HUES48 (cell line): ENCODE measurements around the gene GALNT9.
A peak's percentile ranks its signal among the peaks of the same experiment; 100 is the strongest.

Source experiments
- H3K27ac ChIP-seq: one replicate; pipeline ENCODE4 v1.7.0; 2013; ENCODE audit warnings: low read depth, low read length, inconsistent platforms
- H3K27me3 ChIP-seq: 2 replicates; pipeline ENCODE4 v1.6.1; 2013; ENCODE audit warnings: mild to moderate bottlenecking, low read length; ENCODE audit not compliant: control insufficient read depth, insufficient read depth
- H3K36me3 ChIP-seq: 2 replicates; pipeline ENCODE4 v1.6.1; 2013; ENCODE audit warnings: low read length; ENCODE audit not compliant: control insufficient read depth, insufficient read depth
- H3K4me1 ChIP-seq: 2 replicates; pipeline ENCODE4 v1.6.1; 2013; ENCODE audit warnings: mild to moderate bottlenecking, low read length; ENCODE audit not compliant: control insufficient read depth, insufficient read depth
- H3K4me3 ChIP-seq: 2 replicates; pipeline ENCODE4 v1.5.1; 2013; ENCODE audit warnings: mild to moderate bottlenecking, low read depth, low read length
- H3K9ac ChIP-seq: 2 replicates; pipeline ENCODE4 v1.6.1; 2013; ENCODE audit warnings: mild to moderate bottlenecking, low read depth, low read length, moderate library complexity
- H3K9me3 ChIP-seq: 2 replicates; pipeline ENCODE4 v1.6.1; 2013; ENCODE audit warnings: low read length; ENCODE audit not compliant: control insufficient read depth, insufficient read depth

GALNT9 gene

GRCh38 chr12:132190834-132191500, 138.4 kb downstream of the GALNT9 start:
- H3K4me3 ChIP-seq: no peak overlapping the region
- H3K9ac ChIP-seq: no peak overlapping the region
- no peaks in the 10 kb centered on the region for H3K36me3 ChIP-seq
- H3K27ac ChIP-seq: no peak overlapping the region
- H3K9me3 ChIP-seq: peaks cover 9% of the 10 kb centered on the region
- peaks cover 71% of the 10 kb centered on the region for H3K27me3 ChIP-seq
- H3K4me1 ChIP-seq: no peaks in the 10 kb centered on the region

- Histone ChIP-seq H3K4me1 (no peaks in the 10 kb centered on the region), H3K27me3 (peaks cover 79% of the 10 kb centered on the region), H3K9ac (0 out of 2 replicates have a peak overlapping the region, but pooled peaks have one; percentile 34), H3K4me3 (peak overlapping the region; percentile 76), H3K9me3 (peaks cover 11% of the 10 kb centered on the region), H3K36me3 (no peaks in the 10 kb centered on the region), H3K27ac (no peak overlapping the region)
Measured at GRCh38 chr12:132190012-132190755, 139.2 kb downstream of the GALNT9 start.

- Histone ChIP-seq H3K4me1 (no peaks in the 10 kb centered on the region), H3K9ac (0 out of 2 replicates have a peak overlapping the region, but pooled peaks have one; percentile 34), H3K4me3 (peak overlapping the region; percentile 76), H3K36me3 (no peaks in the 10 kb centered on the region), H3K9me3 (peaks cover 11% of the 10 kb centered on the region), H3K27me3 (peaks cover 84% of the 10 kb centered on the region), H3K27ac (no peak overlapping the region)
Measured at GRCh38 chr12:132189378-132190011, 139.9 kb downstream of the GALNT9 start.

- Histone ChIP-seq H3K27ac (no peak overlapping the region), H3K4me1 (no peaks in the 10 kb centered on the region), H3K4me3 (peak overlapping the region; percentile 76), H3K36me3 (no peaks in the 10 kb centered on the region), H3K9me3 (peaks cover 9% of the 10 kb centered on the region), H3K27me3 (peaks cover 89% of the 10 kb centered on the region), H3K9ac (no peak overlapping the region)
Measured at GRCh38 chr12:132188916-132189325, 140.5 kb downstream of the GALNT9 start.

GRCh38 chr12:132188451-132188901, 140.9 kb downstream of the GALNT9 start:
- Histone ChIP-seq H3K4me3 (no peak overlapping the region), H3K27ac (no peak overlapping the region), H3K9me3 (peaks cover 5% of the 10 kb centered on the region), H3K36me3 (no peaks in the 10 kb centered on the region), H3K9ac (no peak overlapping the region), H3K4me1 (no peaks in the 10 kb centered on the region), H3K27me3 (peaks cover 87% of the 10 kb centered on the region)

GRCh38 chr12:132187646-132188450, 141.5 kb downstream of the GALNT9 start:
- H3K27me3 ChIP-seq: peaks cover 89% of the 10 kb centered on the region
- H3K4me1 ChIP-seq: no peaks in the 10 kb centered on the region
- H3K4me3 ChIP-seq: no peak overlapping the region
- no peaks in the 10 kb centered on the region for H3K36me3 ChIP-seq
- H3K9me3 ChIP-seq: 0 out of 2 replicates have a peak, but pooled peaks cover 3% of the 10 kb centered on the region
- H3K27ac ChIP-seq: no peak overlapping the region
- H3K9ac ChIP-seq: no peak overlapping the region

- Histone ChIP-seq H3K27me3 (peaks cover 90% of the 10 kb centered on the region), H3K4me3 (no peak overlapping the region)
Measured at GRCh38 chr12:132186857-132187620, 142.3 kb downstream of the GALNT9 start.

GRCh38 chr12:132186208-132186856, 143.1 kb downstream of the GALNT9 start:
- Histone ChIP-seq H3K9me3 (0 out of 2 replicates have a peak, but pooled peaks cover 3% of the 10 kb centered on the region), H3K9ac (no peak overlapping the region), H3K4me3 (no peak overlapping the region), H3K27ac (no peak overlapping the region), H3K36me3 (no peaks in the 10 kb centered on the region), H3K27me3 (peaks cover 84% of the 10 kb centered on the region), H3K4me1 (no peaks in the 10 kb centered on the region)

More at GRCh38 chr12:132186857-132187620, 142.3 kb downstream of the GALNT9 start:
- 0 out of 2 replicates have a peak, but pooled peaks cover 3% of the 10 kb centered on the region for H3K9me3 ChIP-seq
- no peak overlapping the region for H3K9ac ChIP-seq
- no peaks in the 10 kb centered on the region for H3K36me3 ChIP-seq
- no peaks in the 10 kb centered on the region for H3K4me1 ChIP-seq
- H3K27ac ChIP-seq: no peak overlapping the region

GRCh38 chr12:132185705-132186104, 143.7 kb downstream of the GALNT9 start:
- H3K4me1 ChIP-seq: no peaks in the 10 kb centered on the region
- 0 out of 2 replicates have a peak, but pooled peaks cover 3% of the 10 kb centered on the region for H3K9me3 ChIP-seq
- H3K27ac ChIP-seq: no peak overlapping the region
- H3K4me3 ChIP-seq: no peak overlapping the region
- no peaks in the 10 kb centered on the region for H3K36me3 ChIP-seq
- no peak overlapping the region for H3K9ac ChIP-seq
- peaks cover 77% of the 10 kb centered on the region for H3K27me3 ChIP-seq
